ENCODE data around the gene GRIN3B.

DNA sequence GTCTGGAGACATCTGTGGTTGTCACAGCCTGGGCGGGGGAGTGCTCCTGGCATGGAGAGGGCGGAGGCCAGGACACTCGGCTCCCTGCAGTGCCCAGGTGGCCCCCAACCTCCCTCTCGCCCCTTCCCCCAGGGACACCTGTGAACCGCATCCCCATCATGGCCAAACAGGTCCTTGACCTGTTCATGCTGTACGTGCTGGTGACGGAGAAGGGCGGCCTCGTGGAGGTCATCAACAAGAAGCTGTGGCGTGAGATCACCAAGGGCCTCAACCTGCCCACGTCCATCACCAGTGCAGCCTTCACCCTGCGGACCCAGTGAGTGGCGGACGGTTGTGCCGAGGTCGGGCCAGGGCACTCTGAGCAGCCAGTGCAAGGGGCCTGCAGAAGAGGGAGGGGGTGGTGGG is 36.1 kb upstream of the GRIN3B start:
- TF ChIP-seq CTCF (conservative IDR thresholded peaks at IDR 0.05) = no peak
- TF ChIP-seq EZH2 (IDR thresholded peaks at IDR 0.05; ENCODE audit: low read depth) = no peak

Measured in PC-9 (cell line).